Fibroblast of the aortic adventitia (primary cell): ENCODE data around the gene MYOD1. TPM values are rescaled to one million over a fixed set of nuclear protein-coding genes. Genes with fewer than 3 reads are reported as not detected.

ENCODE experiments used
- DNase-seq: peaks from one replicate; pipeline ENCODE4 v3.0.0-alpha.2; 2010; ENCODE audit warnings: low read depth
- H3K4me3 ChIP-seq: 2 replicates; pipeline ENCODE4 v1.5.1; 2011; ENCODE audit warnings: low read depth, mild to moderate bottlenecking, control low read depth, low read length, moderate library complexity
- CTCF ChIP-seq: IDR thresholded peaks from 2 replicates; pipeline ENCODE4 v1.5.1; 2011; ENCODE audit warnings: mild to moderate bottlenecking, low read length, control low read depth, inconsistent platforms; ENCODE audit not compliant: insufficient read depth
- total RNA-seq: library from RNA; depleted of rRNA; stranded (reverse); fragments of >200 nt; gene quantifications from 2 replicates; pipeline ENCODE4 v1.2.3, GENCODE V29; 2012; ENCODE audit warnings: low replicate concordance

MYOD1 gene
- total RNA-seq, 1 donor: not detected

DNA sequence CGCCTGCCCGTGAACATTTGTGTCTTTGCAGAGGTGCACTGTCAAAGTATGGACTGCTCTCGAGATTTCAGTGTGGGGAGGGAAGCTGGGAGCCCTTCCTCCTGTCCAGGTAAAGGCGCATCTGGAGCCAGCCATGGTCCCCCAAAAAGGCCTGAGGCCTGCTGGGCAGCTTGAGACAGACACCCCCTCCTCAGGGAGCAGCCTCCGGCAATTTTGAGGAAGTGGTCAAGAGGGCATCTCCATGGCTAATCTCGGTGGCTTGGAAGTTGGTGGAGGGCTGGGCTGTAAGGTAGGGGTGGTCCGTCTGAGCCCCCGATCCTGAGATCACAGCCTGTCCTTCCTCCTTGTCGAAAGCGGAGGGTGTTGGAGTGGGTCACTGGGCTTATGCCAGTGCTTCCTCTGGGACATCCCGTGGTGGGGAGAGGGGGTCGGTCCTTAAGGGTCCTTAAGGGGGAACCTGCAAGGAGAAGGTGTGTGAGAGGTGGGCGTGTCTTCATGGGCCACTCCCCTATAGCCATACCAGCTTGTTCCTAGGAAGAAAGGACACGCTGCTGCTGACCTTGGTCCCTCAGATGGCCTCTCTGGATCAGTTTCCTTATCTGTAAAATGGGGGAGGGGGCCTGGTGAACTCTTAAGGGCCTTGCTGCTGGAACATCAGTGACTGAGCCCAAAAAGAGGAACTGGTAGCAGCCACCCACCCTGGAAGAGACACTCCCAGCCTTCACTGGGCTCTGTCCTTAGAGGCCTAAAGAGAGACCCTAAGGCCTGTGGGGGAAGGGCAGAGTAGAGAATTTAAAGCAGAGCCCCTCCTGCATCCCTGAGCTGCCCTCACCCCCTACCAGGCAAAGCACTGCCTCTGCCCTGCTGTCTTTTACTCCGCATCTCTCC lies 17.8 kb downstream of the MYOD1 start:
- no peak overlapping the region for H3K4me3 ChIP-seq
- TF ChIP-seq CTCF: no peak
- DNase-seq: no peak

DNA sequence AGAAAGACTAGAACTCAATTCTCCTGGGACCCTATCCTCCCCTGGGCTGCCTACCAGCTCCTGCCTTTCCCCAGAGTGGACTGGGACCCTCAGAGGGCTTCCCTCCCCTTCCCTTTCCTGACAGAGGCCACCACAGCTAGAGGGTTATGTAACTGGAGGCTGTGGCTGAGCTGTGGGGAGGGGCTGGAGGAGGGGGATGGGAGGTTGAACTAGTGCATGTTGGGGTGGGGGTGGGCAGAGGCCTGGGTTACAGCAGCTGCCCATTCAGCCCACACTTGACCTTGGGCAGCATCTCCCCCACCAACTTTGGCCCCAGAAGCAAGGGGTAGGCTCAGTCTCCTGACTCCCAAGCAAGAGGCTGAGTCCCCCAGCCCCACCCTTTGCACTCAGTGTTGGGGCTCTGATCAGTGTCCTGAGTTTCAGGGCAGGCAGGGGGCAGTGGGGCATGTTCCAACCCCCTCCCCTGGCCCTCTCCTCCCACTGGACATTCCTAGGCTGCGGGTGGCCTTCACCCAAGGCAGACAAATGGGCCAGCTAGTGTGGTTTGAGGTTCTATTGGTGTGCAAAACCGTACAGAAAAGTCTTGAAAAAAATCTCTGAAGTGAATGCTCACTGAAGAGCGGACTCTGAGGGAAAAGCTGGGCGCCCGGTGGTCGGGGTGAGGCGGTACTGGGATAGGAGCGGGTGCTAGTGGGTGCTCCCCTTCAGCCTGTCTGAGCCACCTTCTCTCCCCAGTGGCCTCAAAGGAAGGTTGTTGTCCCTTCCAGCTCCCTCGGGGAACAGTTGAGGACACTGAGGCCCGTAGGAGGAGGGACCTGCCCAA lies 19.0 kb downstream of the MYOD1 start:
- no peak overlapping the region for H3K4me3 ChIP-seq
- no peak for TF ChIP-seq CTCF
- no peak for DNase-seq

- no peak for DNase-seq
- no peak for TF ChIP-seq CTCF
- no peak overlapping the region for H3K4me3 ChIP-seq
These were observed 20.6 kb downstream of the MYOD1 start for GRCh38 chr11:17739945-17740338.

- no peak overlapping the region for H3K4me3 ChIP-seq
- no peak for DNase-seq
- TF ChIP-seq CTCF: no peak
These were observed 21.4 kb downstream of the MYOD1 start for GRCh38 chr11:17740649-17741235.

- TF ChIP-seq CTCF: no peak
These were observed 22.1 kb downstream of the MYOD1 start for GRCh38 chr11:17741487-17741886.

GRCh38 chr11:17742019-17742418 lies 22.6 kb downstream of the MYOD1 start:
- DNase-seq: no peak
- no peak for TF ChIP-seq CTCF
- H3K4me3 ChIP-seq: no peak overlapping the region

More at GRCh38 chr11:17741487-17741886, 22.1 kb downstream of the MYOD1 start:
- no peak for DNase-seq
- no peak overlapping the region for H3K4me3 ChIP-seq
